HG03045 (cell line): Measurements from ENCODE around the gene RNF44.
A peak's percentile ranks its signal among the peaks of the same experiment; 100 is the strongest.
"Not testable (repeated sequence)": the region's sequence is repeated elsewhere in the genome, so short reads cannot be mapped to it uniquely, and the experiment has no call there.

Source experiments
- ATAC-seq: cut with Tn5 transposase; IDR thresholded peaks from one replicate; pipeline ENCODE4 v1.9.1; 2021; ENCODE audit warnings: mild to moderate bottlenecking, moderate library complexity; ENCODE audit not compliant: unreplicated experiment

RNF44 gene

DNA sequence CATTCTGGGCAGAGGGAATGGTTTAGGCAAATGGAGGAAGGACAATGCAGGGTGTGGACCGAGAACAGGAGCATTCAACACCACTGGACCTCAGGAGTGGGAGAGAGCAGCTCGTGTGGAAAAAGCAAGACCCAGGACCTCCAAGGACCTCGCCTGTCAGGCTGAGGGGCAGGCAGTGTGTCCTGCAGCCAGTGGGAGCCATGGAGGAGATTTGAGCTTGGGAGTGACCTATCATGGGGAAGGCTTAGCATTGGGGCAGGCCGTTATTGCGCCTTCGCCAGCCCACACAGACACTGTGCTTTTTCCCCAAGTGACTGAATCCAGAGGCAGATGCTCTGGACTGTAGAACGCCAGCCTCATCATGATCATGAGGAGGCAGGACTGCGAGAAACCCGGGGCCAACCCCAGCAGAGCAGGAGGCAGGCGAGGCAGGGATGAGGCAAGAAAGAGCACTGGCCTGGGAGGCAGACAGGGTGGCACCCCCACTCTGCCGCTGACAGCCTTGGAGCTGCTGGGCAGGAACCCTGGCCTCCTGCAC, 15.2 kb upstream of the RNF44 start:
- ATAC-seq, result no peak

GRCh38 chr5:176550937-176551336, 13.7 kb upstream of the RNF44 start:
- ATAC-seq, result not testable (repeated sequence)

GRCh38 chr5:176550275-176550831, 13.2 kb upstream of the RNF44 start:
- no peak for ATAC-seq

- ATAC-seq, result no peak
Observed at GRCh38 chr5:176549871-176550270, 12.7 kb upstream of the RNF44 start.

DNA sequence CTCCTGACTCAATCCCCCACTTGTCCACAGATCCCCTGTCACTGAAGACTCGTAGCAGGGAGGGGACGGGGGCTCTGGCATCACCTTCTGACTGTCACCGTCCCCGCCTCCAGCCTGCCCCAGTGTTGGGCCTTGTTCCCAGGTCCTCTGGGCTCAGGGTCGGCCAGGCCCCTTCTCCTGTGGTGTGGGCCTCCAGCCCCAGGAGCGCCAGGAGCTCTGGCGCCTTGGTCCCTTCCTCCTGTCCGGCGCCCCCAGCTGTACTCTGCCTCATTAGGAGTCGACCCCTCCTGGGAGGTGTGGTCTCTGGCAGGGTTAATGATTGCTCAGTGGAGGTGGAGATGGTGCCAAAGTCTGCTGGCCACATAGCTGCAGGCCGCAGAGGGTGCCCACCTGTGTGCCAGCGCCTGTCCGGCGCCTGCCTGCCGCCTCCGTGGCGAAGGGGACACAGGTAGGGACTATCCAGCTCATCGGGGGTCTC, 11.8 kb upstream of the RNF44 start, which contains the start of gene CDHR2:
Gene CDHR2 (plus strand): TSS at position 376 of the 478 bp plus-strand sequence. CDS start 16,011 bp downstream, outside the sequence.
- ATAC-seq, result no peak

GRCh38 chr5:176547802-176548201, 10.6 kb upstream of the RNF44 start:
- ATAC-seq, result no peak

GRCh38 chr5:176545737-176546509, 8.7 kb upstream of the RNF44 start:
- no peak for ATAC-seq

DNA sequence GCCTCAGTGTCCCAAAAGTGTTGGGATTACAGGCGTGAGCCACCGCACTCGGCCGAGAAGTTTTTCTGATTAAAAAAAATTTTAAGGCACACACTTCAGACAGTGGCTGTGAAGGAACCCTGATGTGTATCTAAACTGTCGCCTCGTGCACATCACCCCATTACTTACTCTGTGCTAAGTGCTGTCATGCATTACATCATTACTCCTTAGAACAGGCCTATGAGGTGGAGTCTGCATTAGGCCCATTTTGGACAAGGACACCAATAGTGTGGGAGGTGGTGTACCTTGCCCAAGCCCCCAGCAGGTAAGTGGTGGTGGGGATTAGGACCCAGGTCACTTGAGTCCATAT, 8.2 kb upstream of the RNF44 start:
- ATAC-seq, result no peak

GRCh38 chr5:176543428-176544182, 6.4 kb upstream of the RNF44 start:
- peak; percentile 64 for ATAC-seq

DNA sequence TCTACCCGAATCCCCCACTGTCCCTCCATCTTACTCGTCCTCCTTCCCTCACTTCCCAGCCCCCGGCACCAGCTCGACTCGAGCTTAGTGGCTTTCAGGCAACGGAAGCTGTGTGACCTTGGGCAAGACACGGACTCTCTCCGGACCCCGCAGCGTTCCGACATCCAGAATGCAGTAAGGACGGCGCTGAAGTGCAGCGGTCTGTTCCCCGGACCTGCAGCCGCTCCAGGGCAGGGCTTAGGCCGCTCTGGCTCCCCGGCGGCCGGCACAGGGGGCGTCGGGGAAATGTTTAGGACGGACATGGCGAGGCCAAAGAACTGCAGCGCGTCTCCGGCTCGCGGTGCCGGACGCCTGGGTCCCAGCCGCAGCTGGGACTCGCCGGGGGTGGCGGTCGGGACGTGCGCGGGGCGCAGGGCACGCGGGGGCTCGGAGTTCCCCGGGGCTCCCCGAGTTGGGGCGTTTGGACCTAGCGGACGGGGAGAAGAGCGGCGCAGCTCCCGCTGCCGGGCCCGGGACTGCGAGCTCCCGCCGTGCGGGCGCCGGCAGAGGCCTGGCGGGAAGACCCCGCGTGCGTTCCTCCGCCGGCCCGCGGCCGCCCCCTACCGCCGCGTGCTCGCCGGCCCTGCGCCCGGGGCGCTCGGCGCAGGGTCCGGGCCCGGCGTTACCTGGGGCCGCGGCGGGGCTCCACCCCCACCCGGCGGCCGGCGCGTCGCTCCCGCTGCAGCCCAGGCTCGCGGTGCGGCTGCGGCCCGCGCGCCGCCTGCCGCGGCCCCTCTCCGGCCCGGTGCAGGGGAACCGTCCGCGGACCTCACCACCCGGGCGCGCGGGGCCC, 5.6 kb upstream of the RNF44 start:
- peak; percentile 51 for ATAC-seq

DNA sequence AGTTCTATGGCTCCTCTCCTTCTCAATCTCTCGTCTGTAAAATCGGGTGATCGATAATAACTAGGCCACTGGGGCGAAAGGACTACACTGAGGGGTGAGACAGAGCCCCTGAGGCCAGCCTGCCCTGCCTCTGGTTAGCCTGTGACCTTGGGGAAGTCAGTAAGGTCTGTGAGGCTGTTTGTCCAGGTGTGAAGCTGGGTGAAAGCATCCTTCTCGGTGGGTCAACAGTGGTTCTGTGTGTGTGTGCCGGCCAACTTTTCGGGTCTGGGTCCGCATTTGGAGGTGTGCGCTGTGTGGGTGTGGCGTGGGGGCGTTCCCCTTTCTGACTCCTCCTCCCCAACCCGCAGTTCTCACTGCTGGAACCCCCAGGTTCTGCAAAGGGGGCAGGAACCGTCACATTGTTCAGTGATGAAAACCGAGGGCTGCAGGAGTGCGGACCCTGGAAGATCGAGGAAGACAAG, 5.0 kb upstream of the RNF44 start:
- no peak for ATAC-seq

GRCh38 chr5:176541338-176542134, 4.3 kb upstream of the RNF44 start:
- no peak for ATAC-seq

DNA sequence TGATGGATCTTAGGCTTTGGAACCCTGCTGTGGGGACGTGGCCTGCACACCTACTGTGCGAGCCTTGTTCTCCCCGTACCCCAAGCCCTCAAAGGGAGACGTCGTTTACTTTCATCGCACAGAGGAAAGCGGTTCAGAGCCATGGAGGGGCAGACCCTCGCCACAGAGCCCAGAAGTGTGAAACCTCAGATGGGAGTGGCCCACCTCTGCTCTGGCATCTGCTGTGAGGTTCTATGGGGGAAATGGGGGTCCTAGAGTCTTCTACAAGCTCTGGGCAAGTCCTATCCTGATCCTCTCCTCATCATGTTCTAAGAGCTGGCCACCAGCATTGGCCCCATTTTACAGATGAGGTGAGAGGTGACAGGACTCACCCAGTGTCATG, 3.7 kb upstream of the RNF44 start:
- no peak for ATAC-seq

- ATAC-seq, result no peak
Observed at GRCh38 chr5:176540476-176540899, 3.3 kb upstream of the RNF44 start.

DNA sequence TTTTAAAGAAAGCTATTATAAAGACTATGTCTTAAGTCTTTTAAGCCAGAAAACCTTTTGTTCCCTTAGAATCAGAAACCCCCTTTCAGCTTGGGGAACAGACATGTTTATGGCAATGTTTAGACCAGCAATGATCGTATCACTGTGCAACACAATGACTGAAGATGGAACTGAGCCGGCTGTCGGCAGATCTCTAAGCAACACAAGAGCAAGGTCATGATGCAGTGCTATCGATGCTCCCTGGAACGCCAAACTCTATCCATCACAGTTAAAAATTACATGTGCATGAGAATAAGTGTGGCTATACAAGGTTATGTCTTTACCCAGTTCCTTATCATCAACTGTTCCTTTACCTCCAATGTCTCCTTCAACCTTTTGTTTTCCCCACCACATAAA, 1.8 kb upstream of the RNF44 start:
- ATAC-seq, result no peak

DNA sequence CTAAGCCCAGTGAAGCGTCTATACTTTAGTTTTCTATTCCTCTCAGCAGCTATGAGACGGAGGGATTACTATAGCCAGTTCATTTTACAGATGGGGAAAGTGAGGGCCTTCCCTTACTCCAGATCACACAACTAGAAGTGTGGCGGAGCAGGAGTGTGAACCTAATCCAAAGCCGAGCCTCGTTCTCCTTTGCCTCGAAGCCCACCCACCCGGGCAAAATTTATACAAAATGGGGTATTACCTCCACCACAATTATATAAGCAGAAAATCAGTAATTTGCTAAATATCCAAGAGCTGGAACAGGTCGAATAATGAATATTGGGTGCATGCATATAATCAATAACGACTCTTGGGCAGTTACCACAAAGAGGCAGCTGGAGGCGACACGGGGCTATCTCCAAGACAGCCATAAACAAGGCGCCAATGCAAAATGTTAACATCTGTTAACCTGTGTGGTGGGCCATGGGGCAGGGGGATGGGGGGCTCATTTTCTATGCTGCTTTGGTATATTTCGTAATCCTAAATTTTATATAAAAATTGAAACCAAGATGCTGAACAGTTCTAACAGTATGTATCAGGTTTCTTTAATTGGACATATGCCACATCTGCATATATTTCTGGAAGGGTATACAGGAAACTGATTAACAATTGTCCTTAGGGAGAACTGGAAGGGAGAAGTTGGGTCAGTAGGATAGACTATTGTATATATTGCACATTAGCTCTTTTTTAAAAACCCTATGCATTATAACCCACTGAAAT, 1.2 kb upstream of the RNF44 start:
- no peak for ATAC-seq

GRCh38 chr5:176537554-176538229, 490 bp upstream of the RNF44 start:
- peak; percentile 66 for ATAC-seq

GRCh38 chr5:176536132-176536901, 885 bp downstream of the RNF44 start:
- peak; percentile 18 for ATAC-seq
